Measurements from ENCODE around the gene DNAH3.

Gene DNAH3

DNA sequence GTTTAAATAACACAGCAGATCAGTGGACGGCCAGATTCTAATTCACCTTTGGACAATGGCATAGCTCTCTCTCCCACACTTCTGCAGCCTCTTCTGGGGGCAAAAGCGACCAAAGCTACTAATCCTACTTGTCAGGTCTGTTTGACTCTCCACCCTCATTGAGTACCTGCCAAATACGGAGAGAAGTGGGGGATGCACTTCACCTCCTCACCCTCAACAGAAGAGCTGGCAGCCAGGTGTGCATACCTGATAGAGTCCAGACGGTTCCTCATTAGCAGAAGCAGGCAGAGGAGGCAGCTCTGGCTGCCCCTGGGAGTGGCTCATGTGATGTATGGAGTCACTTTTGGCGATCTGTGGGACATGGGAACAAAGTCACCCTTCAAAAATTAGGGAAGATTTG, 4.9 kb downstream of the DNAH3 start:
- no peak for FAIRE-seq
- DNase-seq (ENCODE audit: insufficient read length, low spot score), result no peak
- no peak for TF ChIP-seq CTCF (IDR thresholded peaks at IDR 0.05; ENCODE audit: insufficient read depth, missing control alignments)

DNA sequence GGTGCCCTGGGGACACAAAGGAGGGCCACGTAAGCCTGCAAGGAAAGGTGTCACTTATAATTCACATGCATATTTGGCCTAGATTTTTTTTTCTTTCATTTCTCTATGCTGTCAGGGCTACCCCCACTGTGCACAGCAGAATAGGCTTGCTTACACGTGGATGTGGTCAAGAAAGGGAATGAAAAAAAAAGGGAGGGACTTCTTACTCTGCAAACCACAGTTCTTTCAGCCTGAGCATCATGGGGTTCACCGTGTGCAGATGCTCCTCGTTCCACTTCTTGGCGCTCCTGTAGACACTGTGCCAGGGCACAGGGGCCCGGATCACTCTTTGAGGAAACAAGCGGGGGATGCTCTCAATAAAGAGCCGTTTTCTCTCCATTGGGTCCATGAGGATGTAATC, 16.6 kb downstream of the DNAH3 start:
- FAIRE-seq (no peak), DNase-seq (ENCODE audit: insufficient read length, low spot score) (no peak)
- TF ChIP-seq CTCF (IDR thresholded peaks at IDR 0.05; ENCODE audit: insufficient read depth, missing control alignments), result no peak

DNA sequence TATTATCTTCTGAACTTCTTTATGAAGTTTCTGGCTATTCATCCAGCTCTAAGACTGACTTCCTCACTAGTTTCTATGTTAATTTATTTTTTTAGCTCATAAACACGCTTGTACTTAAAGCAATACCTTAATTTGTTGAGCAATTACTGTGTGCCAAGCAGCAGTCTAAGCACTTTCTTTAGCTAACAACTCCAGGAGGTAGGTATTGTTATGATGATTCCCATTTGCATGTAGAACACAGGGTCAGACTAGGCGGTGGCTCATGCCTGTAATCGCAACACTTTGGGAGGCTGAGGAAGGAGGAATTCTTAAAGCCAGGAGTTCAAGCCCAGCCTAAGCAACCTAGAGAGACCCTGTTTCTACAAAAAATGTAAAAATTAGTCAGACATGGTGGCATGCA, 19.8 kb downstream of the DNAH3 start:
- no peak for TF ChIP-seq CTCF (IDR thresholded peaks at IDR 0.05; ENCODE audit: insufficient read depth, missing control alignments)
- DNase-seq (ENCODE audit: insufficient read length, low spot score) (no peak), FAIRE-seq (no peak)

DNA sequence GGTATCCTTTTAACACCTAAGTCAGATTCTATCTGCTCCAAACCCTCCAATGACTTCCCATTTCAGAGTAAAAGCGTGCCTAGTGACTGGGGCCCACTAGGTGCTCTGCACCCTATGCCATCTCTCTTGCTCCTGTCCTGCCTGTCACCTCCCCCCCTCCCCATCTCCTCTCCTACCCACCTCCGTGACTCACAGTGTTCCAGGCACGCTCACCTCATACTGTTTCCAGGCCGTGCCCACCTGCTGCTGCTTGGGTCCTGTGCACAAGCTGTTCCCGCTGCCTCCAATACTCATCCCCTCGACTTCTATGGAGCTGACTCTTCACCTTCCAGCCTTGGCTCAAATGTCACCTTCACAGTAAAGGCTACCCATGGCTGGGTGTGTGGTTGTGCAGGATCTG, 21.7 kb downstream of the DNAH3 start:
- FAIRE-seq, result no peak
- no peak for TF ChIP-seq CTCF (IDR thresholded peaks at IDR 0.05; ENCODE audit: insufficient read depth, missing control alignments)
- DNase-seq (ENCODE audit: insufficient read length, low spot score), result no peak

- TF ChIP-seq CTCF (IDR thresholded peaks at IDR 0.05; ENCODE audit: insufficient read depth, missing control alignments), result no peak
- DNase-seq (ENCODE audit: insufficient read length, low spot score) (no peak), FAIRE-seq (no peak)
Measured at GRCh38 chr16:21126518-21126917, 24.1 kb downstream of the DNAH3 start.

- no peak for DNase-seq (ENCODE audit: insufficient read length, low spot score)
- FAIRE-seq, result no peak
- no peak for TF ChIP-seq CTCF (IDR thresholded peaks at IDR 0.05; ENCODE audit: insufficient read depth, missing control alignments)
Measured at GRCh38 chr16:21125191-21125590, 25.5 kb downstream of the DNAH3 start.

- no peak for TF ChIP-seq CTCF (IDR thresholded peaks at IDR 0.05; ENCODE audit: insufficient read depth, missing control alignments)
- DNase-seq (ENCODE audit: insufficient read length, low spot score) (no peak), FAIRE-seq (no peak)
Measured at GRCh38 chr16:21120976-21121520, 29.6 kb downstream of the DNAH3 start.
